GM18867 (cell line): ENCODE data around the gene SRC.

Experiments
- ATAC-seq: cut with Tn5 transposase; IDR thresholded peaks from one replicate; pipeline ENCODE4 v1.9.1; 2021; ENCODE audit warnings: mild to moderate bottlenecking, moderate library complexity; ENCODE audit not compliant: unreplicated experiment

Gene SRC

GRCh38 chr20:37345339-37346235 lies at the start of gene SRC:
Gene SRC, plus strand, starts transcription at chr20:37346140. Its CDS starts 38,014 bp downstream, at chr20:37384154.
- peak; percentile 56 for ATAC-seq

- ATAC-seq, result no peak
These were observed 49.6 kb upstream of the SRC start for GRCh38 chr20:37296371-37296770.

GRCh38 chr20:37297066-37297736 lies 48.7 kb upstream of the SRC start:
- no peak for ATAC-seq

- no peak for ATAC-seq
These were observed 47.6 kb upstream of the SRC start for GRCh38 chr20:37298190-37298939.

DNA sequence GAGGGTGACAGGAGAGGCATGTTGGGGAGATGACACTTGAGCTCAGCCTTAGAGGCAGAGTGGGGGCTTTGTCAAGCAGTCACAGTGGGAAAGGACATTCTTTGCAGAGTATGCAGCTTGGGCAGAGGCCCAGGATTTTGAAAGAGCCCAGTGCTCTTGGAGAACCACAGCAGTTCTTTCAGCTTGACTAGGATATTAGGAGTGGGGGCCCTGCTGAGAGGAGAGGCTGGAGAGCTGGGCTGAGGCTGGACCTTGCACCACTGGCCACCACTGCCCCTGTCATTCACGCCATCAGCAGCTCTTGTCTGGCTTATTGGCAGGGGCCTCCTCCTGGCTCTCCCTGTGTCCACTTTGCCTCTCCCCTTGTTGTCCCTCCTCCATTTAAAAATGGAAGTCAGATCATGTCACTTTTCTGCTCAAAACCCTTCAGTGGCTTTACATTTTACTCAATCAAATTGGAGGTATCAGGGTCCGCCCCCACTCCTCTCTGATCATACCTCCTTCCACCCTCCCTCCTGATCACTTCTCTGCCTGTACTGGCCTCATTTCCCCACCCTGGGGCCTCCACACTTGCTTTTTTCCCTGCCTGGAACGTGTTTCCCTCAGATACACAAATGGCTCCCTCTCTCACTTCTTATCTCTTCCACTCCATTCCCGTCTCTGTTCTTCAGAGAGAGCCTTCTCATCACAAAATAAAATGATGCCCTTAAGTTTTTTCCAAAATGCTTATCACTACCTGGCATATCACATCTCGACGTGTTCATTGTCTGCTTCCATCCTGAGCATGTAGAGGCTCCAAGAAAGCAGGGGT lies 46.0 kb upstream of the SRC start:
- ATAC-seq, result no peak

DNA sequence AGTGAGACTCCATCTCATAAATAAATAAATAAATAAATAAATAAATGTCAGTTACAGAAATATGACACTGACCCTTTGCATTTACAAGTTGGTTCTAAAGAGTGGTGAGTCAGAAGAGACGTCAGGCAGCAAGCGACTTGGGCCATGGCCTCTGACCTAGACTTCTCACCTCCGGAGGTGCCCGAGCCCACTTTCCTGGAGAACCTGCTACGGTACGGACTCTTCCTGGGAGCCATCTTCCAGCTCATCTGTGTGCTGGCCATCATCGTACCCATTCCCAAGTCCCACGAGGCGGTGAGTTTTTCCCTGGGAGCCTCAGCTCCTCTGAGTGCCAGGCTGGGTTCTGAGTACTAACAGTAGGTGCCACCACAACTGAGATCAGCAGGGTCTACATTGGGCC lies 44.8 kb upstream of the SRC start:
- ATAC-seq, result no peak

- ATAC-seq, result no peak
These were observed 44.4 kb upstream of the SRC start for GRCh38 chr20:37301558-37301957.

DNA sequence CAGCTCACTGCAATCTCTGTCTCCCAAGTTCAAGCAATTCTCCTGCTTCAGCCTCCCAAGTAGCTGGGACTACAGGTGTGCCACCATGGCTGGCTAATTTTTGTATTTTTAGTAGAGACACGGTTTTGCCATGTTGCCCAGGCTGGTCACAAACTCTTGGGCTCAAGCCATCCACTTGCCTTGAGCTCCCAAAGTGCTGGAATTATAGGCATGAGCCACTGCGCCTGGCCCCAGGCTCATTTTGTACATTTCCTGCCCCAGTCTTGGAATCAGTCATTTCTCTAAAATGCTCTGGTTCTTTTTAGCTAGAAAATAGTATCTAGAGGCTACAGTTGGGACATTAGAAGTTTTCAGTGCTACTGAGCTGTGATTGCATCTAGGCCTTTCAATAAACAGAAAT lies 43.0 kb upstream of the SRC start:
- no peak for ATAC-seq

DNA sequence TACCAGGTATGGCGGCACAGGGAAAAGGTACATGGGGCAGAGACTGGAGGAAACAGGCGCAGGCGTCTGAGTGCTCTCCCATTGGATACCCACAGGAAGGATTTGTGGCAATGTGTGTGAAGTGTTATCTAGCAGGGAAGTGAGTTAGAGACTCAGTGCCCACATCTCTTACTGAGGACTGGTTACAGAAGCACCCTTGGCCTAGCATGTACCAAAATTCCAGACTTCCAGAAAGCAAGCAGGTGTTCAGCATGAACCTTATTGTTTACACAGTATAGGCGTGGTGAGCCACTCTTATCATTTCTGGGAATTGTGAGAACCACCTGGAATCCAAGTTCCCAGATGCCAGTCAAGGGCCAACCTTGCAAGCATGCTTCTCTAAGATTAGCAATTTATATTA lies 42.3 kb upstream of the SRC start:
- ATAC-seq, result no peak

DNA sequence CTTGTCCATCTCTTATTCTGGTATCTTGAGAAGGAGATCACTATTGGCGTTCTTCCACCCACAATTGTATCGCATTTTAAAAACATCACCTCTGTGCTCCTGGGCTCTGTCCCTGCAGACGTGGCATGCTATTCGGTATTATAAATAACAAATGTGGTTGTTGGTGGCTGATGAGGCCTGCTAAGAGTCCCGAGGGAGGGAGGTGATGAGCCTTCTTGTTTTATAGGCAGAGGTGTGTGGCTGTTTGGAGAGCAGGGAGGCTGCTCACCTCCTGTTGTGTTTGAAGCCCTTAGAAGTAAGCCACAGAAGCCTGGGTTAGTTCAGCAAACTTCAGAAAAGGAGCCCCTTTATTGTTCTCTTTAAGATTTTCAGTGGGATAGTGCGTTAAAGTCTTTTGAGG lies 40.9 kb upstream of the SRC start:
- no peak for ATAC-seq

- no peak for ATAC-seq
These were observed 40.1 kb upstream of the SRC start for GRCh38 chr20:37305839-37306238.

- peak; percentile 95 for ATAC-seq
These were observed 37.6 kb upstream of the SRC start for GRCh38 chr20:37308086-37309050.

DNA sequence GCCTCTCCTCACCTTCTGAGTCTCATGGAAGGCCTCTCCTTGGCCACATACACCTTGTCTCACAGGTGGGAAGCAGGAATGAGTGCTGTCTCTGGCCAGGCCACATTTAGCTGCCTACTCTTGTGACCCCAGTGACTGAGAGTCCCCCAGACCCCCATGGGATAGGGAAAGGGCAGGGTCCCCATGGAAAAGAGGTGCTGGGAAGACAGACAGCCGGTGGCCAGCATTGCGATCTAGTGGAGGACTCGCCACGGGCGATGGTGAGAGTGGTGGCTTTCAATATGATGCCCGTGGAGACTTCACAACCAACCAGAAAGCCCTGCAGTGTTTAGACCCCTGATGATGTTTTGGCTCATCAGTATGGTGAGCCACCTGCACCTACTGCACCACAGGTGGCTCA lies 36.6 kb upstream of the SRC start:
- no peak for ATAC-seq

GRCh38 chr20:37309936-37310590 lies 35.9 kb upstream of the SRC start:
- no peak for ATAC-seq

DNA sequence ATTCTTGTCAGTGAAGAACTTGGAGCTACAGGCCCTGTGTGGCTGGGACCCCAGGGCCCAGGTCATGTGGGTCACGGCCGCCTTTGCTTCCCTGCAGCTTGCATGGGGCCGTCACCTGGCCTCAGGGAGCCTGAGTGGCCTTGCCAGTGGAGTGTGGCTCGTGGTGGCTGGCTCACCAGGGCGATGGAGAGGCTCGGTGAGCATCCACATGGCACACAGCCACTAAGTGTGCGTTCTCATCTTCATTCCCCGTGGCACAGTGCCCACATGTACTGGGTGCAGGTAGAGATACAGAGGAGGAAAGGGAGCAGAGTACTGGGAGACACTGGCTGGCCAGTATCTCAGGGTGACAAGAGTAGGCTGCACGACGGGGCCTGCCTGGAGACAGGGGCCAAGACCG lies 35.0 kb upstream of the SRC start:
- ATAC-seq, result no peak

GRCh38 chr20:37311710-37312355 lies 34.1 kb upstream of the SRC start:
- no peak for ATAC-seq

GRCh38 chr20:37313546-37314091 lies 32.3 kb upstream of the SRC start:
- no peak for ATAC-seq

- ATAC-seq, result no peak
These were observed 31.8 kb upstream of the SRC start for GRCh38 chr20:37314099-37314498.
